HEK293T (cell line): ENCODE measurements around the gene CDC45.

Source experiments
- CTBP1 ChIP-seq: fragments of 450-650 bp; IDR thresholded peaks from 2 replicates; pipeline ENCODE4 v1.6.1; 2016; ENCODE audit warnings: borderline replicate concordance
- FOXK2 ChIP-seq: fragments of 450-650 bp; IDR thresholded peaks from 2 replicates; pipeline ENCODE4 v1.6.1; 2016; ENCODE audit warnings: mild to moderate bottlenecking
- FOXM1 ChIP-seq: fragments of 450-650 bp; IDR thresholded peaks from 2 replicates; pipeline ENCODE4 v1.6.1; 2017; ENCODE audit warnings: mild to moderate bottlenecking, borderline replicate concordance
- SUZ12 ChIP-seq: fragments of 450-650 bp; IDR thresholded peaks from 2 replicates; pipeline ENCODE4 v1.6.1; 2016; ENCODE audit warnings: mild to moderate bottlenecking

DNA sequence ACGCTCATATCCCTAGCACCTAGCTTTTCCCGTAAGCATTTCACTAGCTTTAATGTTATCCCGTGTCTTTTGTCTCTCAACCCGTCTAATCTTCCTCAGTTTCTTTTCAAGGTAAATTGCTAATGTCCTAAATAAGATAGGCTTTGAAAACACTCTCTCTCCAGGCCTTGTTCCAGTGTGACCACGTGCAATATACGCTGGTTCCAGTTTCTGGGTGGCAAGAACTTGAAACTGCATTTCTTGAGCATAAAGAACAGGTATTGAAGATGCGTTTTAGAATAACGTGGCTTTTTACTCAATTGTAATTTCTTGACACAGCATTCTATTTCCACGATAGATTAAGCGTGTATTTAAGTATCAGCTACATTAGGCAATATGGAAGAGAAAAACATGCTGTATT, 1.1 kb downstream of the CDC45 start:
- TF ChIP-seq SUZ12: no peak
- TF ChIP-seq FOXM1: no peak
- TF ChIP-seq CTBP1: no peak
- no peak for TF ChIP-seq FOXK2
